G401 (cell line): ENCODE data around the gene IPCEF1. TPM values are rescaled to one million over a fixed set of nuclear protein-coding genes. Genes with fewer than 3 reads are reported as not detected.

ENCODE experiments used
- DNase-seq: peaks from one replicate; pipeline ENCODE4 v3.0.0-alpha.2; 2015; ENCODE audit warnings: low spot score
- in situ Hi-C: cut with HindIII; loops from 2 replicates; pipeline ENCODE4 v1.10.0; 2016; ENCODE audit warnings: low sequenced_read_pairs, mixed read lengths
- total RNA-seq: library from RNA; depleted of rRNA; stranded (reverse); fragments of >200 nt; shearing (Covaris generic); gene quantifications from 2 replicates; pipeline ENCODE4 v1.2.3, GENCODE V29; 2014; rRNA removed

IPCEF1 gene
- total RNA-seq, 1 experiment from 2014 or later: not detected

GRCh38 chr6:154143753-154144152 lies 212.8 kb downstream of the IPCEF1 start:
- no peak for DNase-seq
- in situ Hi-C loops: no loop called here

GRCh38 chr6:154140743-154141142 lies 215.9 kb downstream of the IPCEF1 start:
- no peak for DNase-seq
- in situ Hi-C loops: no loop called here

- in situ Hi-C loops: no loop called here
These were observed 216.7 kb downstream of the IPCEF1 start for GRCh38 chr6:154139892-154140291.

GRCh38 chr6:154138793-154139192 lies 217.8 kb downstream of the IPCEF1 start:
- no peak for DNase-seq
- in situ Hi-C loops: no loop called here

More at GRCh38 chr6:154139892-154140291, 216.7 kb downstream of the IPCEF1 start:
- no peak for DNase-seq

- DNase-seq: no peak
- in situ Hi-C loops: no loop called here
These were observed 222.0 kb downstream of the IPCEF1 start for GRCh38 chr6:154134471-154135147.

GRCh38 chr6:154127657-154128056 lies 228.9 kb downstream of the IPCEF1 start:
- DNase-seq: peak; percentile 5

GRCh38 chr6:154125421-154125820 lies 231.2 kb downstream of the IPCEF1 start:
- DNase-seq: no peak
- in situ Hi-C loops: no loop called here

More at GRCh38 chr6:154127657-154128056, 228.9 kb downstream of the IPCEF1 start:
- in situ Hi-C loops: no loop called here

DNA sequence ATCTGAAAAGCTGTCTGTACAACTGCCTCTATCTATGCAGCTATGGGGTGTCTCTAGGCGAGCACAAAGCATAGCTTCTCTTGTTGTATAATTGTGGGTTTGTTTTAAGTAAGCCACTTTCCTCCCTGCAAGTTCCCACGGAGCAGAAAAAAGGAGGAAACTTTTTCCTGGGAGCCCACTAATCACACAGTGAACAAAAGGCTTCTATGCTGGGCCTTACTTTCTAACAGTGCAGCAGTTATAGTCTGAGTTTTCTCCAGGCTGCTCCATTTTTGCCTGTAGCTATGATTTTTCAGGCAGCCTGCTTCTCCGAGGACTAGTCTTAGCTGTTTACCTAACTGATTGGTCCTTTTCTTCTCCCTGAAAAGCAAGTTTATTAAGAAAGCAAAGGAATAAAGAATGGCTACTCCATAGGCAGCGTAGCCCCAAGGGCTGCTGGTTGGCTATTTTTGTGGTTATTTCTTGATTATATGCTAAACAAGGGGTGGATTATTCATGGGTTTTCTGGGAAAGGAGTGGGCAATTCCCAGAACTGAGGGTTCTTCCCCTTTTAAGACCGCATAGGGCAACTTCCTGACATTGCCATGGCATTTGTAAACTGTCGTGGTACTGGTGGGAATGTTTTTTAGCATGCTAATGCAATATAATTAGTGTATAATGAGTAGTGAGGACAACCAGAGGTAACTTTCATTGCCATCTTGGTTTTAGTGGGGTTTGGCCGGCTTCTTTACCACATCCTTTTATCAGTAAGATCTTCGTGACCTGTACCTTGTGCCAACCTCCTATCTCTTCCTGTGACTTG lies 233.2 kb downstream of the IPCEF1 start:
- DNase-seq: no peak
- in situ Hi-C loops: no loop called here

DNA sequence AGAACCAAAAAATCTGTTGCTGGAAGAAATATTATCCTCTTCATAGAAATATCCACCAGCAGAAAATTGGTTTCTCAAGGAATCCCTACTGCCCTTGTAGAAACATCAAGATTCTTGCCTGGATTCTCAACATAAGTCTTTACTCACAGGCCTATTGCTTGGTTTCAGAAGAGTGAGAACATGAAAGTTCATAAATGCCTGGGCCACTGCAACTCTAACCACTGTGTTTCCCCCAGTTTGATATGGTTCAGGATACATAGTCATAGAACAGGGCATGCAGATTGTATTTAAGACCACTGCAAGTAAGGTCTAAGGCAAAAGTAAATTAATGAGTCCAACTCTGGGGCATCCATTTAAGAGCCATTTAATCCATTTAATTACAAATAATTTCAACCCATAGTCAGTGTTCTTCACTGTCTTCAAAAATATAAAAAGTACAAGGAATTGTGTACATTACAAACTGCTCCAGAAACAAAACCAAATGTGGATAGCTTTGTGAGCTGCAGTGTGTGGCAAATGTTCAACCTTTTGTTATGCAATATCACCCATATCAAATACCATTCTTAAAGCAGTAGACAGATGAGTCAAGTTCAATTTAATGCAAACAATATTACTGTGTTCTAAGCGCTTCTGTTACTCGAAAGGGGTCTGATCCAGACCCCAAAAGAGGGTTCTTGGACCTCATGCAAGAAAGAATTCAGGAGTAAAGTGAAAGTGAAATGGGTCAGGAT lies 234.2 kb downstream of the IPCEF1 start:
- DNase-seq: no peak
- in situ Hi-C loops: no loop called here

- no peak for DNase-seq
- in situ Hi-C loops: no loop called here
These were observed 239.1 kb downstream of the IPCEF1 start for GRCh38 chr6:154117485-154117884.

- DNase-seq: no peak
- in situ Hi-C loops: no loop called here
These were observed 243.2 kb downstream of the IPCEF1 start for GRCh38 chr6:154113392-154113791.

DNA sequence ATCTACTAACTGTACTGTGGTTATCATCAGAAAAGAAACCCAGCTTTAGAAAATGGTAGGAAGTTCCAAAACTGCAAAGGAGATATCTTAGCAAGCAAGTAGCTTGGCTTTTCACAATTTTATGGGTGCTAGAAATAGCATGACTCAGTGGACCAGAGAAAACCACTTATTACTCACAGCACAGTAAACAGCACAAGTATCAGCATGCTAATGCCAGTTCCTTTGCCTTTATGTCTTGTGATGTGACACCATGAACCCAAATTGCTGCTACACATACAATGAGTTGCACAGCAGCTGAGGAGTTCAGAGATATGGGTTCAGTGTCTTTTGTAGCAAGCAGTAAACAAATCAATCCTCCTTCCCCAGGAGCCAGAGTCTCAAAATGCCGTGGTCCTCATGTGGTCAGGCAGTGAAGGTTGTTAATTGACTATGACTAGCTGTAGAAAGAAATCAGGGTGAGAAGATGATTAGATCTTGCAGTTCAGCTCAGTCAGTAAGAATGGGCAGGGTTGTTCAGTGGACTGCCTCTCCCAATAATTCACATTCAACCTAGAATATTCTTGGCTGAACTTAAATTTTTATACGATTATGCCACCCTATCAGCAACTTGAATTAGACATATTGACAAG lies 244.3 kb downstream of the IPCEF1 start:
- DNase-seq: no peak
- in situ Hi-C loops: no loop called here

DNA sequence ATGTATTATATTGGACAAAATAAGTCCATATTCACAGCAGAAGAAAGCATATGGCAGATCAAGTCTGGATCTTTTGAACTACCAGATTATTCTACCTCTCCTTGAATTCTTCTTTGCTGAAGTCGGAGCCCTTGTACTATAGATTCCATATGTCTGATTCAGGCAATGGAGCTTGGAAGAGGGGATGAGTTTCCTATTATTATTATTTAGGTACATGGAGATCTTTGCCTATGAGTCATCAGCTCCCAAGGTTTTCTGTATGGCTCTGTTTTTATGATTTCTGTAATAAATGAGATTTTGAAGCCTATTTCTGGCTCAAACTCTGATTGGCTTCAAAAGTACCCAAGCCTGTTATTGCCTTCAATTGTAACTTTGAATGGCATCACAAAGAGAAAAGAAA lies 245.6 kb downstream of the IPCEF1 start:
- in situ Hi-C loops: no loop called here
- no peak for DNase-seq

- in situ Hi-C loops: no loop called here
- DNase-seq: no peak
These were observed 250.4 kb downstream of the IPCEF1 start for GRCh38 chr6:154106251-154106650.

Other genes with a start within 250 kb of the IPCEF1 start
- gene CNKSR3, start 153.9 kb upstream of the IPCEF1 start, total RNA-seq: 1.5 and 2.2 TPM in 2 replicates